ENCODE measurements around the gene NTNG2. TPM values are rescaled to one million over a fixed set of nuclear protein-coding genes. Genes with fewer than 3 reads are reported as not detected.

Gene NTNG2
- total and polyA plus RNA-seq, 2 donors (not counting 3 experiments of a cell fraction or from before 2014, with no cell fraction given), result 0.08 to 0.88 TPM

DNA sequence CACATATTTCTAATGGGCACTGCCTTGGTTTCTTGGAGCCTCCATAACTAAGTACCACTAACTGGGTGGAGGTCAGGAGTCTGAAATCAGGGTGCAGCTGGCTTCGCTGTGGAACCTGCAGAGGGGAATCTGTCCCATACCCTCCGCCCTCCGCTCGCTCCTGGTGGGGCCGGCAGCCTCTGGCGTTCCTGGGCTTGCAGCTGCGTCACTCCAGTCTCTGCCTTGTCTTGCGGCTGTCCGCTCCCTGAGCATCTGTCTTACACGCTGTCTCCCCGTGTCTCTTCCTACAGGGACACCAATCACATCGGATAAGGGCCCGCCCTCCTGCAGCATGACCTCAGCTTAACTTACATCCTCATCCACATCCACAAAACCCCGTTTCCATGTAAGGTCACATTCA, 45.4 kb downstream of the NTNG2 start:
- no peak overlapping the region for H3K4me3 ChIP-seq (replicated peaks in 1 of 3; ENCODE audit: insufficient read depth in 1 of 3, low read depth in 1 of 3, low read length in 3 of 3)
- BruUV-seq (replicated peaks), result no TSS peak

DNA sequence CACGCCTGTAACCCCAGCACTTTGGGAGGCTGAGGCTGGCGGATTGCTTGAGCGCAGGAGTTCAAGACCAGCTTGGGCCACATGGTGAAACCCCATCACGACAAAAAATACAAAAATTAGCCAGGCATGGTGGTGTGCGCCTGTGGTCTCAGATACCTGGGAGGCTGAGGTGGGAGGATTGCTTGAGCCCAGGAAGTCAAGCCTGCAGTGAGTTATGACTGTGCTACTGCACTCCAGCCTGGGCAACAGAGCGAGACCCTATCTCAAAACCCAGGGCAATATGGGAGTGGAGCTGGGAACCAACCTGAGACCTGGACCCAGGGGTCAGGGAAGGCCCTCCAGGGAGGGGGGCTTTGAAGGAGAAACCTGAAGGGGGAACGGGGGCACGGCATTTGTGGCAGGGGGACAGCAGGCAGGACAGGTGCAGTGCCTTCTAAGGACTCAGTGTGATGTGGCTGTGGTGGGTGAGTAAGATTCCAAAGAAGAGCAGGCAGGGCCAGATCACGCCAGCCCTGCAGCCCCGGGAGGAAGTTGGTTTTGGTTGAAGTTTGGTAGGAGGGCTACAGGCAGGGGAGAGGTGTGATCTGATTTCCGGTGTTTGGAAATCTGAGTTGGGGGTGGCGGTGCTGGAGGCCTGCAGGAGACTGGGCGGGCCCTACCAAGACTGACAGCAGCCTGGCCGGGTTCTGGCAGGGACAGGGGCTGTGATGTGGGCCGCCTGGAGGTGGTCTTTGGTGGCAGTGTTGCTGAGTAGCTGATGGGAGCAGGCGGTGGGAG, 46.2 kb downstream of the NTNG2 start:
- Histone ChIP-seq H3K79me2 (ENCODE audit: control insufficient read depth, insufficient read depth, low read length) (no peaks in the 10 kb centered on the region), H3K9ac (replicated peaks; ENCODE audit: extremely low read depth, insufficient read depth, low read length) (no peak overlapping the region), H3K36me3 (ENCODE audit: control insufficient read depth in 2 of 2, extremely low read depth in 1 of 2, insufficient read depth in 2 of 2, low read length in 2 of 2) (no peaks in the 10 kb centered on the region), H2AFZ (ENCODE audit: low read depth, low read length) (no peak overlapping the region), H3K27ac (ENCODE audit: insufficient read depth, low read depth, low read length) (no peak overlapping the region), H3K4me1 (ENCODE audit: control insufficient read depth, extremely low read depth, insufficient read depth, low read length) (no peaks in the 10 kb centered on the region), H3K9me3 (replicated peaks; ENCODE audit: control insufficient read depth, insufficient read depth, low read length) (no peaks in the 10 kb centered on the region), H3K27me3 (ENCODE audit: control insufficient read depth in 2 of 2, insufficient read depth in 2 of 2, low read length in 2 of 2) (peaks cover 0 to 5% of the 10 kb centered on the region in 2 experiments), H3K4me3 (replicated peaks in 1 of 3; ENCODE audit: insufficient read depth in 1 of 3, low read depth in 1 of 3, low read length in 3 of 3) (no peak overlapping the region), H3K4me2 (ENCODE audit: insufficient read depth, low read length) (no peak overlapping the region), H4K20me1 (replicated peaks; ENCODE audit: control insufficient read depth, extremely low read depth, insufficient read depth, low read length) (no peaks in the 10 kb centered on the region), H3K9me1 (replicated peaks; ENCODE audit: control insufficient read depth, extremely low read depth, insufficient read depth, low read length) (no peaks in the 10 kb centered on the region)
- CTCF ChIA-PET, result interaction anchor here (1.4 kb wide), 1 partner anchor 28 kb away, joined by 5 read pairs; no protein-coding TSS in a partner anchor
- intact Hi-C loops (cut with micrococcal nuclease) (no loop called here), dilution Hi-C loops (cut with MboI; ENCODE audit: extremely low pct_ligation_motif_present, low sequenced_read_pairs) (no loop called here)
- FAIRE-seq, result no peak
- no TSS peak for BruUV-seq (replicated peaks)
- POLR2A ChIA-PET, result no interaction called here
- TF ChIP-seq POLR2AphosphoS5 (IDR thresholded peaks at IDR 0.05; ENCODE audit: insufficient read depth, low read depth, low read length) (no peak), EZH2 (IDR thresholded peaks at IDR 0.05; ENCODE audit: borderline replicate concordance, low read depth, low read length, severe bottlenecking) (no peak), MYC (IDR thresholded peaks at IDR 0.05; ENCODE audit: low read depth, low read length) (no peak)
- TF ChIP-seq, protein P1, sequence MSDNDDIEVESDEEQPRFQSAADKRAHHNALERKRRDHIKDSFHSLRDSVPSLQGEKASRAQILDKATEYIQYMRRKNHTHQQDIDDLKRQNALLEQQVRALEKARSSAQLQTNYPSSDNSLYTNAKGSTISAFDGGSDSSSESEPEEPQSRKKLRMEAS (IDR thresholded peaks at IDR 0.05; ENCODE audit: insufficient read depth, insufficient read length), result no peak
- no peak for DNase-seq (ENCODE audit: low read depth, low spot score)

More for the DNA sequence above, 45.4 kb downstream of the NTNG2 start:
- ChIA-PET POLR2A (no interaction called here), CTCF (interaction anchor here (1.4 kb wide), 1 partner anchor 29 kb away, joined by 5 read pairs; no protein-coding TSS in a partner anchor)
- H4K20me1 ChIP-seq (replicated peaks; ENCODE audit: control insufficient read depth, extremely low read depth, insufficient read depth, low read length), result no peaks in the 10 kb centered on the region
- no peak overlapping the region for H3K9ac ChIP-seq (replicated peaks; ENCODE audit: extremely low read depth, insufficient read depth, low read length)
- H3K9me3 ChIP-seq (replicated peaks; ENCODE audit: control insufficient read depth, insufficient read depth, low read length), result no peaks in the 10 kb centered on the region
- no peaks in the 10 kb centered on the region for H3K4me1 ChIP-seq (ENCODE audit: control insufficient read depth, extremely low read depth, insufficient read depth, low read length)
- no peak overlapping the region for H3K4me2 ChIP-seq (ENCODE audit: insufficient read depth, low read length)
- no peak for TF ChIP-seq EZH2 (IDR thresholded peaks at IDR 0.05; ENCODE audit: borderline replicate concordance, low read depth, low read length, severe bottlenecking)
- TF ChIP-seq POLR2A (IDR thresholded peaks at IDR 0.05; ENCODE audit: low read depth, low read length), result no peak
- TF ChIP-seq MYC (IDR thresholded peaks at IDR 0.05; ENCODE audit: low read depth, low read length), result no peak
- TF ChIP-seq POLR2AphosphoS5 (IDR thresholded peaks at IDR 0.05; ENCODE audit: insufficient read depth, low read depth, low read length), result no peak
- TF ChIP-seq, protein P1 (IDR thresholded peaks at IDR 0.05; ENCODE audit: insufficient read depth, insufficient read length), result no peak
- H3K79me2 ChIP-seq (ENCODE audit: control insufficient read depth, insufficient read depth, low read length), result no peaks in the 10 kb centered on the region
- intact Hi-C loops (cut with micrococcal nuclease) (no loop called here), dilution Hi-C loops (cut with MboI; ENCODE audit: extremely low pct_ligation_motif_present, low sequenced_read_pairs) (no loop called here)
- H3K9me1 ChIP-seq (replicated peaks; ENCODE audit: control insufficient read depth, extremely low read depth, insufficient read depth, low read length), result no peaks in the 10 kb centered on the region
- H3K36me3 ChIP-seq (ENCODE audit: control insufficient read depth in 2 of 2, extremely low read depth in 1 of 2, insufficient read depth in 2 of 2, low read length in 2 of 2), result no peaks in the 10 kb centered on the region
- DNase-seq (ENCODE audit: low read depth, low spot score), result no peak
- FAIRE-seq, result no peak
- H2AFZ ChIP-seq (ENCODE audit: low read depth, low read length), result no peak overlapping the region
- no peak overlapping the region for H3K27ac ChIP-seq (ENCODE audit: insufficient read depth, low read depth, low read length)
- H3K27me3 ChIP-seq (ENCODE audit: control insufficient read depth in 2 of 2, insufficient read depth in 2 of 2, low read length in 2 of 2), result peaks cover 0 to 6% of the 10 kb centered on the region in 2 experiments
